HG02763 (cell line): ENCODE results near the gene A1BG.
"Not testable (repeated sequence)": the region's sequence is repeated elsewhere in the genome, so short reads cannot be mapped to it uniquely, and the experiment has no call there.

ENCODE experiments used
- ATAC-seq: cut with Tn5 transposase; IDR thresholded peaks from one replicate; pipeline ENCODE4 v1.9.1; 2021; ENCODE audit warnings: mild to moderate bottlenecking, moderate library complexity; ENCODE audit not compliant: unreplicated experiment

Gene A1BG

DNA sequence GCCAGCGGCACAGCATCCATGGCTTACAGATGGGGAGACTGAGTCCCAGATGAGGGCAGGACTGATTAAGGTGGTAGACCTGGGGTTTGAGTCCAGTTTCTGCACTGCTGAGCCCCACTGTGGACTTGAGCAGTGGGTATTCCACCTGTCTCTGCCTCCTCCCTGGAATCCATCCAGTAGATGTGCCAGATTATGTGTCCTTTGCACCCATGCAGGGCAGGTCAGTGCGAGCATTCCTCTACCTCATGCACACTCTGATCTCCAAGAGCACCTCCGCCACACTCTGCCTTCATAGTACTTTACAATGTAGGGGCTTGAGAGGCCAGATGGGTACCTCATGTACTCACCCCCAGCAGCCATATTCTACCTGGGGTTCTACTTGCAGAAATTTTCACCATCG lies 16.5 kb downstream of the A1BG start:
- ATAC-seq: no peak

DNA sequence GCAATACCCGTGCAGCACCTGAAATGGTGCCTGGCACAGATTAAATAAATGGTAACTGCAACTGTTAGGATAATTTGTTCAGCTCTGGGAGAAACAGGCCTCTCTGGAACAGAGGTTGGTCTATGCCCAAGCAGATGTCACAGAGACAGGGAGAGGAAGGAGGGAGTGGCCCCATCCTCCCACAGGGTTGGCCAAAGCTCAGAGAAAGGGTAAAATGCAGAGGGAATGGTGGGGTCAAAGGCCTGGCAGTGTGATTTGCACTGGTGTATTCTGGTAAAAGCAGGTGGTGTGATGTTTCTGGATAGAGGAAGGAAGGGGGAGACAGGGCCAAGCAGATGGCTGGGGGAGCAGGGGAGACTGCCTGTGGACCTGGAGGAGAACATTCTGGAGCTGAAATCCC lies 17.1 kb downstream of the A1BG start:
- no peak for ATAC-seq

- no peak for ATAC-seq
Observed at GRCh38 chr19:58335630-58336029, 17.7 kb downstream of the A1BG start.

DNA sequence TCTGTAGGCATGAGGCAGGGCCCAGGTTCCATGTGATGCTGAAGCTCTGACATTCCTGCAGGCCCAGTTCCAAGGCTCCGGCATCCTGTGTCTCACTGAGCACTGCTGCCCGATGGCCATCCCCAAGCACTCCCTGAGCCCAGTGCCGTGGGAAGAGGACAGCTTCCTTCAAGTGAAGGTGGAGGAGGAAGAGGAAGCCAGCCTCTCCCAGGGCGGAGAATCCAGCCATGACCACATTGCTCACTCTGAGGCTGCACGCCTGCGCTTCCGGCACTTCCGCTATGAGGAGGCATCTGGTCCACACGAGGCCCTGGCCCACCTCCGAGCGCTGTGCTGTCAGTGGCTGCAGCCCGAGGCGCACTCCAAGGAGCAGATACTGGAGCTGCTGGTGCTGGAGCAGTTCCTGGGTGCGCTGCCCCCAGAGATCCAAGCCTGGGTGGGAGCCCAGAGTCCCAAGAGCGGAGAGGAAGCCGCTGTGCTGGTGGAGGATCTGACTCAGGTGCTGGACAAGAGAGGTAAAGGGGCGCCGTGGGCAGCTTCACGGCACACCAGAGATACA lies 18.5 kb downstream of the A1BG start:
- ATAC-seq: no peak

GRCh38 chr19:58332697-58333096 lies 20.6 kb downstream of the A1BG start:
- ATAC-seq: no peak

GRCh38 chr19:58330458-58330857 lies 22.8 kb downstream of the A1BG start:
- no peak for ATAC-seq

- ATAC-seq: no peak
Observed at GRCh38 chr19:58328999-58329398, 24.3 kb downstream of the A1BG start.

DNA sequence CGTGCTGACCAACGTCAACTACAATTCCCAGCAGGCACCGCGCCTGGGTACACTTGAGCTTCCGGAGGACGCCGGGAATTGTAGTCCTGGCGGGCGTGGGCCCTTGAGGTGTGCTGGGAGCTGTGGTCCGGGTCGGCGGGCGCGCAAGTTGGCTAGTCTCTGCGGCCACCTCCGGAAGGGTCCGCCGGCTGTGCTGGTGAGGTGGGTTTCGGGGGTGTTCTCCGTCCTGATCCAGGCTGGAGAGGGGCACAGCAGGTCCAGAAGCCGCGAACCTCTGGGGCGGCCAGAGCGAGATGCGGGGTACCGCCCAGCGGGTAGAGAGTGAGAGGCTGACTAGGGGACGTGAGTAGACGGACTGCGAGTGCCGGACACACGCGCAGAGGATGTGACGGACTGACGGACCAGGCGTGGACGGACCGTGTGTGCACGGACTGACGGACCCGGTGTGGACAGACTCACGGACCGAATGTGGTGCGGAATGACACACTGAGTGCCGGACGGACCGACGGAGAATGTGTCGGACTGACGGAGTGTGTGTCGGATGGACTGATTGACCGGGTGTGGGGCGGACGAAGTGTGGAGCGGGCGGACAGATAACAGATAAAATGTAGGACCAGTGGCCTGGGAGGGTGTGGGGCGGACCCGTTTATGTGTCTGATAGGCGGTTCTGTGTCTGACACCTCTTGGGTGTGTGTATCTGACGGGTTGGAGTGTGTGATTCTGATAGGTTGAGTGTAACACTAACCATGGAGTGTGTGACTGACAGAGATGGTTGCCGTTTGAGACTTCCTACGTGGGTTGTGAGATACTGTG lies 26.2 kb downstream of the A1BG start, which contains the start of gene ZSCAN22:
Gene ZSCAN22 (plus strand): TSS at position 81 of the 813 bp plus-strand sequence. CDS start 7,809 bp downstream, outside the sequence.
- ATAC-seq: peak; percentile 76

GRCh38 chr19:58326501-58326913 lies 26.8 kb downstream of the A1BG start:
- ATAC-seq: no peak

DNA sequence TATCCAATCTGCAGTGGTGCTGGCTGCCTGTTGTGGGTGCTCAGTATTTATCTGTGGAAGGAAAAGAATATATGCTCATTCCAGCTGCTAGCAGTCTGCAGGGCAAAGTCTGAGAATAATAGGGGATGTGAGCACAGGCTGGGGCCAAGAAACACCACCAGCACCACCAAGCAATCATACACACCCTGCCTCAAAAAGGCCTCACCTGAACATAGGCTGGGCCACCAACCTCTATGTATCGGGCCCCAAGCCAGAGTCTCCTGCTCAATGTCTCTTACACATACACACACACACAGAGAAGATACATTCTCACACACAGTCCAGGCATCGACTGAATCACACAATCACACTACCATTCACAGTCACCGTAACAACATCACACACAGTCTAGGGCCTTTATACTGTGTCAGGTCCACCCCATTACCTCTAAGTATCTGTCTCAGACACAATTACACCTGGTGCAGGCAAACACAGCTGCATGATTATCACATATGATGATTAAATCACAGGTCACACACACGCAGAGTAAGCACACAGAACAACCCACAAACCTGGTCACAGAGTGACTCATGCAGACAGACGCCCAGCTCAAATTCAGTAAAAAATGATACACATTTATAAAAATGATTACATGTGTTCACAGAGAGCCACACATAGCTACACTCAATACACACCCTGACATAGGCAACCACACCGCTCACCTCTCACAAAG lies 27.8 kb downstream of the A1BG start:
- no peak for ATAC-seq

DNA sequence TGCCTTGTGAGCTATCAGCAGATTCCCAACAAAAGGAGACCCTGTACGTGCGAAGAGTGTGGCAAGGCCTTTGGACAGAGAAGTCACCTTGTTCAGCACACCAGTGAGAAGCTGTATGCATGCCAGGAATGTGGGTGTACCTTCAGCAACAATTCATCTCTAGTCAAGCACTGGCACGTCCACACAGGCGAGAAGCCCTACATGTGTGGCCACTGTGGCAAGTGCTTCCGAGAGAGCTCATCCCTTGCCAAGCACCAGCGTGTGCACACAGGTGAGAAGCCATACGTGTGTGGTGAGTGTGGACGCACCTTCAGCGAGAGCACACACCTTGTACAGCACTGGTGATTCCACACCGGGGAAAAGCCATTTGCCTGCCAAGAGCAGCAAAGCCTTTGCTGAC lies 34.1 kb downstream of the A1BG start:
- ATAC-seq: no peak

DNA sequence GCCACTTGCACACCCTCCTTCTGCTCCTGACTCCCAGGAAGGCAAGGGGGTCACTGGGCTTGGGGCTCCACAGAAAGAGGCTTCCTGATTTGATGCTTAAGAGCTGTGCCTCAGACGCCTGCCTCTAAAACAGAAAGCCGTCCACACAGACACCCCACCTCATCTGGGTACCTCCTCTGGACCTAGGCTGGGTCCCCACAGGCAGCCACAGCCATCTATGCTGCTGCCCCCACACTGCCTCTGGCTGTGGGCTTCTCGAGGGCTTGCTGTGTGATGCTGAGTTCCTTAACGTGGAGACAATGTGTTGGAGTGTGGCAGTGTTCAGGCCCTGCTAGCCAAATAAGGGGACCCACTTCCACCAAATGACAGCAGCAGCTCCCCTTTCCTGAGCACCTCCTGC lies 35.0 kb downstream of the A1BG start:
- no peak for ATAC-seq

GRCh38 chr19:58317476-58318072 lies 35.7 kb downstream of the A1BG start:
- ATAC-seq: no peak

DNA sequence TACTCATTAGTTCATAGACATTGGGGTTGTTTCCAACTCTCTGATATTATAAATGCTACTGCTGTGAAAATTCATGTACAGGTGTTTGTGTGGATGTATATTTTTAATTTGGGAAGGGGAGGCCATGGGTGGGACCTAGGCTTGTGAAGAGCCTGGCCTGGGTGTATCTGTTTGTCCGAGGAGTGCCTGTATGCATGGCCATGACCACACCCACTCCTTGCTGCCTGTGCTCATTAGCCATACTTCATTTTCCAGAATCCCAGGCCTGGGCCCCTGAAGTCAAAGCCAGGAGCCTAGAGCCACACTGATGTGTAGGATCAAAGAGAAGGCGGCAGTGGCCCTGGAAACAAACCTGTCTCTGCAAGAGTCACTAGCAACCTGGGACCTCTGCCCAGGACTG lies 37.7 kb downstream of the A1BG start:
- ATAC-seq: no peak

DNA sequence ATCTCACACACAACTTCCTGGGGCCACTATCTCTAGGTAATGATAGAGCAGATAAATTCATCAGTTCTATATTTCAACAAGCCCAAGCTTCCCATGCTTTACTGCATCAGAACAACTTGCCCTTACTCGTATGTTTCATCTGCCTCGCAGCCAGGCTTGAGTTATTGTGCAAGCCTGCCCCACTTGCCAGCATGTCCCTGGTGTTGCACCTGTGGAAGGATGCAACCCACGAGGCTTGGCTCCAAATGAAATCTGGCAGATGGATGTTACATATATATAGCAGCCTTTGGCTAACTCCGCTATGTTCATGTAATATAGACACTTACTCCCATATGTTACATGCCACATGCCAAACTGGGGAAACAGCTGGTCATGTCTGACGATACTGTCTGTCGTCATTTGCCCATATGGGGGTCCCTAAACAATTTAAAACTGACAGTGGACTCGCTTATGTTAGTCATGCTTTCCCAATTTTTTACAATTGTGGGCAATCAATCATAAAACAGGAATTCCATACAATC lies 41.9 kb downstream of the A1BG start:
- no peak for ATAC-seq

DNA sequence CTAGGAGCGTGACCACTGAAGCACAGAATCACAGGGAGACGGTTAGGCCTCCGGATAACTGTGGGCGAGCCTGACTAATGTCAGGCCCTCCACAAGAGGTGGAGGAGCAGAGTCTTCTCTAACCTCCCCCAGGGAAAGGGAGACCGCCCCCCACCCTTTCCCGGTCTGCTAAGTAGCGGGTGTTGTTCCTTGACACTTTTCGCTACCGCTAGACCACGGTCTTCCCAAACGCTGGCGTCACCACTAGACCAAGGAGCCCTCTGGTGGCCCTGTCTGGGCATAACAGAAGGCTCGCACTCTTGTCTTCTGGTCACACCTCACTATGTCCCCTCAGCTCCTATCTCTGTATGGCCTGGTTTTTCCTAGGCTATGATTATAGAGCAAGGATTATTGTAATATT lies 42.6 kb downstream of the A1BG start:
- ATAC-seq: not testable (repeated sequence)

DNA sequence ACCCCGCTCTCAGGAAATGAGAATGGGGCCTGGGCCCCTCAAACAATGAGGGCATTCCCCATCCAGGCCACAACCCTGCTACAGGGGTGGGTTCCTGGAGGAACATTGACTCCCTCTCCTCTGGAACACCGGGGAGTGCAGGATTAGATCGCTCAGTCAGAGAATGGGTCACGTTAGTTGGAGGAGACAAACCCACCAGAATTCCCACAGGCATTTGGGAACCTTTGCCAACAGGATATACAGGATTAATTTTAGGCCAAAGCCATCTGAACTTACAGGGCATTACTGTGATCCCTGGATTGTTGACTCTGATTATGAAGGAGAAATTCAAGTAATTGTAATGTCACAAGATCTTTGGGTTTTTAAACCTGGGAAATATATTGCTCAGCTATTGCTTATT lies 45.6 kb downstream of the A1BG start:
- ATAC-seq: no peak

DNA sequence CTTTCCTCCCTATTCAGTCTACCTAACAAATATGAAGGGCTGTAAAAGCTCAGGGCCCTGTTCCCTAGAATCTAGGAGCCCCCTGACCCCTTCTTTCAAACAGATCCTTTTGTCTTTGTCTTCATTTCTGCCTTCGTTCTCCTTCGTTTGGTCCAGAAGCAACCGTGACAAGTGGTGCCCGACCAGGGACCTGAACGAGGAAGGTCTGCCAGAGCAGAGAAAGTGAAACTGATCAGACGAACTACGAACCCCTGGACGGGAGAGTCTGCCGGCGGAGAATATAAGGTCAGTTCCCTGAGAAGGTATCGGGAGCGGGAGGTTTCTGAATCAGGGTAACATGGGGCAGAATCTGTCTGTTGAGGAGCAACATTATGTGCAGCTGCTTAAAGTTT lies 47.4 kb downstream of the A1BG start:
- no peak for ATAC-seq

GRCh38 chr19:58305065-58305931 lies 48.0 kb downstream of the A1BG start, which contains the start of gene ERVK3-1:
ERVK3-1 (plus strand) TSS chr19:58305377; CDS start chr19:58312169, 6,792 bp downstream.
- ATAC-seq: peak; percentile 97

- ATAC-seq: no peak
Observed at GRCh38 chr19:58304748-58305064, 48.6 kb downstream of the A1BG start.
